ENCODE data around the gene SBK1.

DNA sequence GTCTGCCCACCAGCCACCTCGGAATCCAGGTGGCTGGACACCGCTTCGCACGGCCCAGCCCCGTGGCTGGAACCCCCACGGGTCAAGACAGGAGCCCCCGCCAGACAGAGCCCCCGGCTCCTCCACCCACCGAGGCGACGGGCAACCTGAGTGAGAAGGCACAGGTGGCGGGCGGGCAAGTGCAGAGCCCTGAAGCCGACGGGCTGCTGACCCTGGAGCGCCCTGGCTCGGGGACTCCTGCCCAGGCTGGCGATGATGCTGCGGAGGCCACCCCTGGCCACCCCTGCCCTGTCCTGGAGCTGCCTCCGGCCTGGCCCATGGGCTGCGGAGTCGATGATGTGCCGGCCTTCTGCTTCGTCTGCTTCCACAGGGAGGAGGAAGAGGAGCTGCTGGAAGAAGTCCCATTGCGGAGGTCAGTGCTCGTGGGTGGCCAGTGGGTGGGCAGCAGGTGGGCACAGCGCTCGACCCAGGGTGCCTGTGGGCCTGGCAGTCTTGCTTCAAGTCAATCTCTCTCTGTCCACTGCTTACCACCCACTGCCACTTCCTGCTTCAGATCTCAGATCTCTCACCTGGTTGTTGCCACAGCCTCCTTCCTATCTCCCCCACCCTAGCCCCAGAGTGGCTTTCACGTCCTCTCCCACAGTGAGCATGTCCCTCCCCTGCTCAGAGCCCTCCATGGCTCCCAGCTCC is 33.1 kb upstream of the SBK1 start:
- TF ChIP-seq, protein P1, sequence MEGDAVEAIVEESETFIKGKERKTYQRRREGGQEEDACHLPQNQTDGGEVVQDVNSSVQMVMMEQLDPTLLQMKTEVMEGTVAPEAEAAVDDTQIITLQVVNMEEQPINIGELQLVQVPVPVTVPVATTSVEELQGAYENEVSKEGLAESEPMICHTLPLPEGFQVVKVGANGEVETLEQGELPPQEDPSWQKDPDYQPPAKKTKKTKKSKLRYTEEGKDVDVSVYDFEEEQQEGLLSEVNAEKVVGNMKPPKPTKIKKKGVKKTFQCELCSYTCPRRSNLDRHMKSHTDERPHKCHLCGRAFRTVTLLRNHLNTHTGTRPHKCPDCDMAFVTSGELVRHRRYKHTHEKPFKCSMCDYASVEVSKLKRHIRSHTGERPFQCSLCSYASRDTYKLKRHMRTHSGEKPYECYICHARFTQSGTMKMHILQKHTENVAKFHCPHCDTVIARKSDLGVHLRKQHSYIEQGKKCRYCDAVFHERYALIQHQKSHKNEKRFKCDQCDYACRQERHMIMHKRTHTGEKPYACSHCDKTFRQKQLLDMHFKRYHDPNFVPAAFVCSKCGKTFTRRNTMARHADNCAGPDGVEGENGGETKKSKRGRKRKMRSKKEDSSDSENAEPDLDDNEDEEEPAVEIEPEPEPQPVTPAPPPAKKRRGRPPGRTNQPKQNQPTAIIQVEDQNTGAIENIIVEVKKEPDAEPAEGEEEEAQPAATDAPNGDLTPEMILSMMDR (IDR thresholded peaks at IDR 0.05 in 2 of 3, conservative IDR thresholded peaks at IDR 0.05 in 1 of 3; ENCODE audit: control insufficient read depth in 2 of 3, extremely low read depth in 1 of 3, insufficient read depth in 1 of 3, low read depth in 3 of 3, low read length in 3 of 3), result no peak
- TF ChIP-seq, protein P2, sequence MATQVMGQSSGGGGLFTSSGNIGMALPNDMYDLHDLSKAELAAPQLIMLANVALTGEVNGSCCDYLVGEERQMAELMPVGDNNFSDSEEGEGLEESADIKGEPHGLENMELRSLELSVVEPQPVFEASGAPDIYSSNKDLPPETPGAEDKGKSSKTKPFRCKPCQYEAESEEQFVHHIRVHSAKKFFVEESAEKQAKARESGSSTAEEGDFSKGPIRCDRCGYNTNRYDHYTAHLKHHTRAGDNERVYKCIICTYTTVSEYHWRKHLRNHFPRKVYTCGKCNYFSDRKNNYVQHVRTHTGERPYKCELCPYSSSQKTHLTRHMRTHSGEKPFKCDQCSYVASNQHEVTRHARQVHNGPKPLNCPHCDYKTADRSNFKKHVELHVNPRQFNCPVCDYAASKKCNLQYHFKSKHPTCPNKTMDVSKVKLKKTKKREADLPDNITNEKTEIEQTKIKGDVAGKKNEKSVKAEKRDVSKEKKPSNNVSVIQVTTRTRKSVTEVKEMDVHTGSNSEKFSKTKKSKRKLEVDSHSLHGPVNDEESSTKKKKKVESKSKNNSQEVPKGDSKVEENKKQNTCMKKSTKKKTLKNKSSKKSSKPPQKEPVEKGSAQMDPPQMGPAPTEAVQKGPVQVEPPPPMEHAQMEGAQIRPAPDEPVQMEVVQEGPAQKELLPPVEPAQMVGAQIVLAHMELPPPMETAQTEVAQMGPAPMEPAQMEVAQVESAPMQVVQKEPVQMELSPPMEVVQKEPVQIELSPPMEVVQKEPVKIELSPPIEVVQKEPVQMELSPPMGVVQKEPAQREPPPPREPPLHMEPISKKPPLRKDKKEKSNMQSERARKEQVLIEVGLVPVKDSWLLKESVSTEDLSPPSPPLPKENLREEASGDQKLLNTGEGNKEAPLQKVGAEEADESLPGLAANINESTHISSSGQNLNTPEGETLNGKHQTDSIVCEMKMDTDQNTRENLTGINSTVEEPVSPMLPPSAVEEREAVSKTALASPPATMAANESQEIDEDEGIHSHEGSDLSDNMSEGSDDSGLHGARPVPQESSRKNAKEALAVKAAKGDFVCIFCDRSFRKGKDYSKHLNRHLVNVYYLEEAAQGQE (IDR thresholded peaks at IDR 0.05; ENCODE audit: low read depth, low read length), result no peak
- no peak for TF ChIP-seq RAD21 (IDR thresholded peaks at IDR 0.05; ENCODE audit: insufficient read depth, low read depth, low read length)
- TF ChIP-seq SMC3 (IDR thresholded peaks at IDR 0.05; ENCODE audit: borderline replicate concordance, low read length), result no peak
- no peak for TF ChIP-seq CEBPB (IDR thresholded peaks at IDR 0.05; ENCODE audit: borderline replicate concordance in 1 of 2, low read depth in 2 of 2, low read length in 2 of 2)
- no peak for TF ChIP-seq ZNF24 (IDR thresholded peaks at IDR 0.05)

Measured in GM12878 (cell line).